Measurements from ENCODE around the gene ZNF280C.

The ZNF280C gene

DNA sequence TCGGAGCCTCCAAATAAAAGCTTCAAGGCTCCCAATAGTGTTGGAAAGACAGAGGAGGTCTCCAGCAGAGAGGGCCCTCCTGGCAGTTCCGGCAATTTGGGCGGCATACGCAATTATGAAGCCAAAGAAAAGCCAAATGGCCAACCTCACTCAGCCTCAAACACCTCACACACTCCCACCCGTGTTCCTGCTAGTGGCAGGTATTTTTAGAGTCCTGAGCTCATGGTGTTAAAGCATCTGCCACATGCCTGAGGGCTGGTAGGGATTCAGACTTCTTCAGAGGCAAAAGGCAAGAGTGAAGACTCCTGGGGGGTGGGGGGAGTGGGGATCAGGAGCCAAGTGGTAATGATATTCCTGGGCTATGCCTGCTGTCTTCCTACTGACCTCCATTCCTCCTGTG is 89.5 kb downstream of the ZNF280C start:
- DNase-seq (ENCODE audit: extremely low read depth, low read depth), result no peak
- TF ChIP-seq, protein P1, sequence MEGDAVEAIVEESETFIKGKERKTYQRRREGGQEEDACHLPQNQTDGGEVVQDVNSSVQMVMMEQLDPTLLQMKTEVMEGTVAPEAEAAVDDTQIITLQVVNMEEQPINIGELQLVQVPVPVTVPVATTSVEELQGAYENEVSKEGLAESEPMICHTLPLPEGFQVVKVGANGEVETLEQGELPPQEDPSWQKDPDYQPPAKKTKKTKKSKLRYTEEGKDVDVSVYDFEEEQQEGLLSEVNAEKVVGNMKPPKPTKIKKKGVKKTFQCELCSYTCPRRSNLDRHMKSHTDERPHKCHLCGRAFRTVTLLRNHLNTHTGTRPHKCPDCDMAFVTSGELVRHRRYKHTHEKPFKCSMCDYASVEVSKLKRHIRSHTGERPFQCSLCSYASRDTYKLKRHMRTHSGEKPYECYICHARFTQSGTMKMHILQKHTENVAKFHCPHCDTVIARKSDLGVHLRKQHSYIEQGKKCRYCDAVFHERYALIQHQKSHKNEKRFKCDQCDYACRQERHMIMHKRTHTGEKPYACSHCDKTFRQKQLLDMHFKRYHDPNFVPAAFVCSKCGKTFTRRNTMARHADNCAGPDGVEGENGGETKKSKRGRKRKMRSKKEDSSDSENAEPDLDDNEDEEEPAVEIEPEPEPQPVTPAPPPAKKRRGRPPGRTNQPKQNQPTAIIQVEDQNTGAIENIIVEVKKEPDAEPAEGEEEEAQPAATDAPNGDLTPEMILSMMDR (IDR thresholded peaks at IDR 0.05; ENCODE audit: low read depth, low read length, missing control alignments), result no peak
- no peak overlapping the region for H3K4me3 ChIP-seq (replicated peaks; ENCODE audit: low read depth, low read length)

DNA sequence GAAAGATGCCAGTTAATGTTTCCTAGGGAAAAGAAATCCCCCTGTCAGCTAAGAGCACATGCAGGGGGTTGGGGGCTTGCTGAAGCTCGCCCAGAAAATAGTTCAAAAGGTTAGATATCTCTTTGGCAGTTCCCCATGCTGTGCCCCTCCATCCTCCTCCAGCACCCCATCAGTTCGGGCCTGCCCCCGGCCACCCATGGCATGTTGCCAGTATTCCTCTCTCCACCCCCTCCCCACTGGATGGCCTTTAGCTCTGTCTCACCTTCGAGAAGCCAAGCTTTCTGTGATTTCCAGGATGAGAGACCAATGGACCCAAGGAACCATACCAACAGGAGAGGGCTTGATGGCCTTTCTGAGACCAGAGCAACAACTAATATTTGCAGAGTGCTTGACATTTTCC is 91.8 kb downstream of the ZNF280C start:
- DNase-seq (ENCODE audit: extremely low read depth, low read depth), result no peak
- H3K4me3 ChIP-seq (replicated peaks; ENCODE audit: low read depth, low read length), result no peak overlapping the region
- TF ChIP-seq, protein P1 (IDR thresholded peaks at IDR 0.05; ENCODE audit: low read depth, low read length, missing control alignments), result no peak

DNA sequence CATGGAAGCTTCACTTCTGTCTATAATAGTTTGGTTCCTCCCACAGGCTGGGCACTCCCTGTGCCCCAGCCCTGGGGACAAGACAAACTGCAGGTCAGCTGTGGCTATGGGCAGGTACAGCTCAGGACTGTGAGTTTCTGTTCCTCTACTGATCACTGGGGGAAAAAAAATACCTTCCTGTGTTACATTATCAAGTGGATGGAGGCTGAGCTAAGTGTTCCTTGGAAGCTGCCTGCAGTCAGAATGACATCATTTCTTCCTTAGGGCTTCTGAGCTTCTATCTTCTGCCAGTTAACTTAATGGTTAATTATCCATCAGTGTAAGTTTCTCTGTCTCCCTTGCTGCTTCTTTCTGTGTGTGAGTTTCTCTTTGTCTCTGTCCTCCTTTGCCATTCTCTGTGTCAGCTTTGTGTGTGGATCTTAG is 92.3 kb downstream of the ZNF280C start:
- TF ChIP-seq, protein P1 (IDR thresholded peaks at IDR 0.05; ENCODE audit: low read depth, low read length, missing control alignments), result no peak
- no peak overlapping the region for H3K4me3 ChIP-seq (replicated peaks; ENCODE audit: low read depth, low read length)
- DNase-seq (ENCODE audit: extremely low read depth, low read depth), result no peak

DNA sequence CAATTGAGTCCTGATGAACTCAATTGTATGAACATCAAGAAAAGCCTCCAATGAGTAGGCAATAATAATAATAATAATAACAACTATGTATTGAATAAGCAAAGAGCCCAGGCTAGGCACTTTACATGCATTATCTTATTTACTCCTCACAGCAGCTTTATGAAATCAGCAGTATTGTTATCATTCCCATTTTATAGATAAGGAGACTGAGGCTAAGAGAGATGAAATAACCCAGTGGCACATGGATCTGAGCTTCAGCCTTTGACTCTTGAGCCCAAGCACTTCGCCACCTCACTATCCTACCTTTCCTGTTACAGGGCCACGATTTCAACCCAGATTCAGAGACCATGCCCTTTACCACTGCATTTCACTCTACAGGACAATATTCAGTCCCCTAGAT is 93.8 kb downstream of the ZNF280C start:
- H3K4me3 ChIP-seq (replicated peaks; ENCODE audit: low read depth, low read length), result no peak overlapping the region
- TF ChIP-seq, protein P1 (IDR thresholded peaks at IDR 0.05; ENCODE audit: low read depth, low read length, missing control alignments), result no peak
- no peak for DNase-seq (ENCODE audit: extremely low read depth, low read depth)

- TF ChIP-seq, protein P1 (IDR thresholded peaks at IDR 0.05; ENCODE audit: low read depth, low read length, missing control alignments), result no peak
- no peak for DNase-seq (ENCODE audit: extremely low read depth, low read depth)
- no peak overlapping the region for H3K4me3 ChIP-seq (replicated peaks; ENCODE audit: low read depth, low read length)
Observed at GRCh38 chrX:130174045-130174704, 94.5 kb downstream of the ZNF280C start.

- DNase-seq (ENCODE audit: extremely low read depth, low read depth), result no peak
- no peak overlapping the region for H3K4me3 ChIP-seq (replicated peaks; ENCODE audit: low read depth, low read length)
- TF ChIP-seq, protein P1 (IDR thresholded peaks at IDR 0.05; ENCODE audit: low read depth, low read length, missing control alignments), result no peak
Observed at GRCh38 chrX:130173190-130173895, 95.4 kb downstream of the ZNF280C start.
